HepG2 (cell line): ENCODE results near the gene SRCIN1. TPM values are rescaled to one million over a fixed set of nuclear protein-coding genes. Genes with fewer than 3 reads are reported as not detected.

Experiments used
- ATAC-seq: fragments of 200-7000 bp; cut with Tn5 transposase; 3 replicates; pipeline ENCODE4 v1.9.1; 2020; ENCODE audit warnings: mild to moderate bottlenecking, moderate library complexity
- BruUV-seq: library from RNA; stranded (reverse); fragments of 400-500 nt; replicated peaks from 2 replicates; lab custom pipeline; 2021; lab: Mats Ljungman, UMichigan
- CTCF ChIA-PET: fragments of 300-600 bp; formaldehyde crosslinking; extraction: SDS; loops from one replicate; lab custom pipeline; 2021; ENCODE audit warnings: low total read pairs, inconsistent platforms, low intra/inter-chr PET ratio; lab: Yijun Ruan, JAX
- POLR2A ChIA-PET: fragments of 350-600 bp; sonication (Branson Sonifier 250); formaldehyde crosslinking; loops from one replicate; lab custom pipeline; 2020; ENCODE audit warnings: antibody characterized with exemption, inconsistent platforms; lab: Yijun Ruan, JAX
- DNase-seq: peaks from one replicate; pipeline ENCODE4 v3.0.0-alpha.2; 2015; ENCODE audit warnings: low spot score
- FAIRE-seq: peaks from 3 replicates; lab custom pipeline; 2011; peaks lifted over from hg19 to GRCh38; lab: Jason Lieb, UNC
- H2AFZ ChIP-seq: one replicate; pipeline ENCODE4 v1.6.1; 2011; ENCODE audit warnings: low read length, inconsistent platforms
- H3K27ac ChIP-seq: fragments of 300-600 bp; 3 replicates; pipeline ENCODE4 v1.8.0; 2011; ENCODE audit warnings: mixed run types, mild to moderate bottlenecking, mixed read lengths, low read length, inconsistent platforms; ENCODE audit not compliant: insufficient read depth; ENCODE audit errors: extremely low read length
- H3K27me3 ChIP-seq, 2 experiments: fragments of 200-600 bp in 1 of 2; 2 replicates in 1 of 2; 3 replicates in 1 of 2; pipeline versions ENCODE4 v1.6.0 to v1.8.0; 2011; ENCODE audit warnings: low read length in 2 of 2, mild to moderate bottlenecking in 2 of 2, moderate library complexity in 2 of 2, inconsistent platforms in 1 of 2; ENCODE audit not compliant: insufficient read depth in 2 of 2, control insufficient read depth in 1 of 2
- H3K36me3 ChIP-seq, 2 experiments: fragments of 200-600 bp in 1 of 2; replicated peaks in 1 of 2; 2 replicates in 1 of 2; 3 replicates in 1 of 2; pipeline versions ENCODE4 v1.5.1 to v1.8.0; 2011; ENCODE audit warnings: low read length in 2 of 2, inconsistent platforms in 1 of 2; ENCODE audit not compliant: insufficient read depth in 2 of 2, control insufficient read depth in 1 of 2
- H3K4me1 ChIP-seq: 2 replicates; pipeline ENCODE4 v1.5.1; 2012; ENCODE audit warnings: low read length, inconsistent platforms; ENCODE audit not compliant: insufficient read depth
- H3K4me2 ChIP-seq: 2 replicates; pipeline ENCODE4 v1.6.0; 2011; ENCODE audit warnings: low read depth, low read length, inconsistent platforms
- H3K4me3 ChIP-seq, 3 experiments: fragments of 200-600 bp in 1 of 3; sonication (generic), shearing (Covaris generic) in 1 of 3; replicated peaks in 1 of 3; 2 replicates each; pipeline ENCODE4 v1.5.1; 2011 to 2016; ENCODE audit warnings: low read length in 3 of 3, inconsistent platforms in 2 of 3, low read depth in 2 of 3, mild to moderate bottlenecking in 2 of 3, control low read depth in 1 of 3, mixed read lengths in 1 of 3; ENCODE audit not compliant: insufficient read depth in 1 of 3
- H3K79me2 ChIP-seq: one replicate; pipeline ENCODE4 v1.6.1; 2011; ENCODE audit warnings: low read length, inconsistent platforms; ENCODE audit not compliant: insufficient read depth
- H3K9ac ChIP-seq: 2 replicates; pipeline ENCODE4 v1.6.0; 2011; ENCODE audit warnings: mild to moderate bottlenecking, low read depth, low read length, inconsistent platforms; ENCODE audit not compliant: insufficient read depth
- H3K9me3 ChIP-seq: 2 replicates; pipeline ENCODE4 v1.5.1; 2012; ENCODE audit warnings: mild to moderate bottlenecking, low read length
- H4K20me1 ChIP-seq: 2 replicates; pipeline ENCODE4 v1.6.0; 2011; ENCODE audit warnings: inconsistent platforms, mild to moderate bottlenecking, low read length, moderate library complexity; ENCODE audit not compliant: insufficient read depth
- GZF1 ChIP-seq: sonication (generic); formaldehyde crosslinking; IDR thresholded peaks from 2 replicates; pipeline ENCODE4 v1.5.1; 2020; ENCODE audit warnings: mild to moderate bottlenecking, missing genetic modification reagents
- HNRNPL ChIP-seq: fragments of 200-400 bp; formaldehyde crosslinking; IDR thresholded peaks from 2 replicates; pipeline ENCODE4 v1.6.1; 2017; ENCODE audit warnings: mild to moderate bottlenecking, low read depth, low read length
- SALL1 ChIP-seq: sonication (generic); formaldehyde crosslinking; IDR thresholded peaks from 2 replicates; pipeline ENCODE4 v1.8.0; 2022; ENCODE audit warnings: mild to moderate bottlenecking, missing genetic modification reagents
- STAG1 ChIP-seq: sonication (generic); formaldehyde crosslinking; IDR thresholded peaks from 2 replicates; pipeline ENCODE4 v1.4.0; 2020; ENCODE audit warnings: missing genetic modification reagents
- ZC3H4 ChIP-seq: sonication (generic); formaldehyde crosslinking; IDR thresholded peaks from 2 replicates; pipeline ENCODE4 v1.4.0; 2020; ENCODE audit warnings: missing genetic modification reagents, borderline replicate concordance
- WGBS: methylation state at CpG from one replicate; pipeline ENCODE4 v1.1.6; 2017; ENCODE audit warnings: low lambda C conversion rate; 5-methylcytosine and 5-hydroxymethylcytosine counted together
- in situ Hi-C: cut with HindIII; loops from 2 replicates; pipeline ENCODE4 v1.10.0; 2017; ENCODE audit warnings: low pct_unique_long_range_greater_than_20kb; ENCODE audit not compliant: extremely low pct_ligation_motif_present
- intact Hi-C: fragments of 100-400 bp; cut with micrococcal nuclease; formaldehyde crosslinking; loops from one replicate; pipeline ENCODE4 v1.10.0; 2022; ENCODE audit not compliant: unreplicated experiment
- polyA plus RNA-seq, 8 experiments: library from polyadenylated mRNA; depleted of rRNA in 3 of 8; stranded (reverse) in 7 of 8; unstranded in 1 of 8; fragments of >200 nt; fragmentation: Illumina TruSeq in 4 of 8; extraction: Trizol in 4 of 8; gene quantifications; 2 replicates each; pipeline versions ENCODE4 v1.2.1 to v1.2.3, GENCODE V29; 2011 to 2016; ENCODE audit warnings: low read depth in 4 of 8, missing spikeins in 1 of 8, mixed read lengths in 1 of 8; ENCODE audit not compliant: insufficient read depth in 1 of 8
- total RNA-seq, 5 experiments: library from RNA; depleted of rRNA; stranded (reverse); fragments of >200 nt; fragmentation: Illumina TruSeq; extraction: Trizol; gene quantifications; 2 replicates each; pipeline ENCODE4 v1.2.3, GENCODE V29; 2016; ENCODE audit warnings: low read depth in 1 of 5
- TF ChIP-seq, protein P1 (sequence below): sonication (generic); formaldehyde crosslinking; IDR thresholded peaks from 2 replicates; pipeline ENCODE4 v1.4.0; 2020; ENCODE audit warnings: mild to moderate bottlenecking, missing genetic modification reagents

The SRCIN1 gene
- total and polyA plus RNA-seq, 2 of the 13 experiments (the other 11 are each of a cell fraction or from before 2014, with no cell fraction given): 1.2 to 9.6 TPM

DNA sequence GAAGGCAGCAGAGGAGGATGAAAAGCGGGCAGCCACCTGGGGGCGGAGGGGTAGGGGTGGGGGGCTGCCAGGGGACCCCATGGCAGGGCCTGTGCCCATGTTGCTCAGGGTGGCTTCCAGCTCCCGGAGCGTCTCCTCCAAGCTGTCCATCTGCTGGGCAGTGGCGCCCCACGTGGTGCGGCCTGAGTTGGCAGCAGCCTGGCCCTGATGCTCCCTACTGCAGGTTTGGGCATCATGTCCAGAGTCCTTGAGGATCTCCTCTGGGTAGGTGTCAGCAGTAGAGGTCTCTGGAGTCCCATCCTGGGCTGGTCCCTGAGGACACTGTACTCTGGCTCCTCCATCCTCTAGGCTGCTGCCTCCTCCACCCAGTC, 60.9 kb downstream of the SRCIN1 start:
- CTCF ChIA-PET: no interaction called here

DNA sequence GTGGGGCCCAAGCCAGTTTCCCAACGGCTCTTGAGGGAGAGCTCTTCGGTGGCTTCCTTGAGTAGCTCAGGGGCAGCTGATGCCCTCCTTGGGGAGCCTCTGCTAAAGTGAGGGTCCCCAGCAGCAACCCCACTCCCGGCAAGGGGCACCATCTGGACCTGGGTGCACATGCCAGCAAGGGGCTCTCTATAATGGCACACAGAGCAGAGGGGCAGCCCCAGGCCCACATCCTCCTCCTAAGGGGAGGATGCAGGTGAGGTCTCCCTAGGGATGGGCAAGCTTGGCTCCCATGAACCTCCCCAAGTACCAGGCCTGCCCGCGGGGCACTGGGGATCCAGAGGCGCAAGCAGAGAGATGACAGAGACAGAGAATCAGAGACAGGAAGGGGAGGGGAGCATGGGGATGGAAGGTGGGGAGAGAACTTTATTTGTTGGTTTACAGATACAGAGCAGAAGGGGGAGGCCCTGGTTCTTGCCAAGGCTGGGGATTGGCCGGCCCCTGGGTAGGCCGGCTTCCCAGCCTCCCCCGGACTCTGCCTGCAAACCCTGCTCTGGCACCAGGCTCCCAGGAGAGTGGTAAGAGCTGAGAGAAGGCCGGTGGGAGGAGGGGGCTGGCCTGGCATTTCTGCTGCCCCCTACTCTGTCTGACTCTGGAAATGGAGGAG, 61.4 kb downstream of the SRCIN1 start:
- peaks cover 16% of the 10 kb centered on the region for H3K4me1 ChIP-seq
- no peak overlapping the region for H2AFZ ChIP-seq
- intact Hi-C loops (no loop called here), in situ Hi-C loops (no loop called here)
- ChIA-PET POLR2A (interaction anchor here (1.0 kb wide), 1 partner anchor 174 kb away, joined by 3 read pairs; no protein-coding TSS in a partner anchor), CTCF (no interaction called here)
- H3K4me3 ChIP-seq: no peak overlapping the region
- DNase-seq (no peak), ATAC-seq (no peak; the same call in 2 of the 3 replicates), FAIRE-seq (no peak)
- no TSS peak for BruUV-seq
- WGBS: 55% methylated on average over 9 of the region's 10 CpGs
- no peak overlapping the region for H3K27ac ChIP-seq
- H3K27me3 ChIP-seq: peaks cover 4 to 36% of the 10 kb centered on the region in 2 experiments; a peak in 4 of 5 replicates
- TF ChIP-seq SALL1 (CRISPR knock-in tag) (no peak), ZC3H4 (CRISPR knock-in tag) (no peak)
- TF ChIP-seq, protein P1, sequence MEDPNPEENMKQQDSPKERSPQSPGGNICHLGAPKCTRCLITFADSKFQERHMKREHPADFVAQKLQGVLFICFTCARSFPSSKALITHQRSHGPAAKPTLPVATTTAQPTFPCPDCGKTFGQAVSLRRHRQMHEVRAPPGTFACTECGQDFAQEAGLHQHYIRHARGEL: no peak
- H3K9me3 ChIP-seq: no peaks in the 10 kb centered on the region
- no peaks in the 10 kb centered on the region for H3K36me3 ChIP-seq
- H3K4me2 ChIP-seq: no peak overlapping the region
- no peaks in the 10 kb centered on the region for H3K79me2 ChIP-seq
- 0 out of 2 replicates have a peak, but pooled peaks cover 4% of the 10 kb centered on the region for H4K20me1 ChIP-seq
- H3K9ac ChIP-seq: no peak overlapping the region

More for the DNA sequence above, 60.9 kb downstream of the SRCIN1 start:
- H2AFZ ChIP-seq: no peak overlapping the region
- H4K20me1 ChIP-seq: 0 out of 2 replicates have a peak, but pooled peaks cover 4% of the 10 kb centered on the region
- no peak overlapping the region for H3K4me2 ChIP-seq
- H3K36me3 ChIP-seq: no peaks in the 10 kb centered on the region
- intact Hi-C loops (no loop called here), in situ Hi-C loops (no loop called here)
- peaks cover 4 to 33% of the 10 kb centered on the region in 2 experiments; a peak in 4 of 5 replicates for H3K27me3 ChIP-seq
- BruUV-seq: no TSS peak
- peaks cover 16% of the 10 kb centered on the region for H3K4me1 ChIP-seq
- POLR2A ChIA-PET: interaction anchor here (1.0 to 1.7 kb wide), 2 partner anchors 13 to 174 kb away, joined by 3 to 5 read pairs; no protein-coding TSS in a partner anchor
- H3K27ac ChIP-seq: no peak overlapping the region
- 68% methylated on average over 2 of the region's 7 CpGs for WGBS
- ATAC-seq (peak; percentile 31), FAIRE-seq (no peak), DNase-seq (no peak)
- TF ChIP-seq HNRNPL (0 out of 2 replicates have a peak, but pooled peaks have one; percentile 17), STAG1 (peak; percentile 31; the same call in 1 of the 2 replicates), GZF1 (CRISPR knock-in tag) (no peak)
- no peak overlapping the region for H3K4me3 ChIP-seq
- no peaks in the 10 kb centered on the region for H3K9me3 ChIP-seq
- H3K79me2 ChIP-seq: no peaks in the 10 kb centered on the region
- no peak overlapping the region for H3K9ac ChIP-seq
